Smooth muscle cell (in vitro differentiated cells): Measurements from ENCODE around the gene RPH3AL. TPM values are rescaled to one million over a fixed set of nuclear protein-coding genes. Genes with fewer than 3 reads are reported as not detected.

Source experiments
- DNase-seq: peaks from one replicate; lab custom pipeline; 2025; ENCODE audit not compliant: unreplicated experiment; lab: John Stamatoyannopoulos, UW
- H2AFZ ChIP-seq: fragments of 200-600 bp; sonication (generic); 2 replicates; pipeline ENCODE4 v1.6.0; 2016; ENCODE audit warnings: antibody characterized with exemption, low read depth, mild to moderate bottlenecking
- H3F3A ChIP-seq: fragments of 200-600 bp; sonication (generic); 2 replicates; pipeline ENCODE4 v1.6.0; 2017; ENCODE audit warnings: antibody characterized with exemption, low read depth
- H3K27ac ChIP-seq: fragments of 200-600 bp; sonication (generic); 2 replicates; pipeline ENCODE4 v1.5.1; 2016; ENCODE audit warnings: low read depth, mild to moderate bottlenecking
- H3K27me3 ChIP-seq: fragments of 200-600 bp; sonication (generic); 2 replicates; pipeline ENCODE4 v1.6.1; 2016; ENCODE audit warnings: low read depth, mild to moderate bottlenecking
- H3K36me3 ChIP-seq: fragments of 200-600 bp; sonication (generic); 2 replicates; pipeline ENCODE4 v1.5.1; 2016; ENCODE audit warnings: low read depth
- H3K4me1 ChIP-seq: fragments of 200-600 bp; sonication (generic); 2 replicates; pipeline ENCODE4 v1.5.1; 2016; ENCODE audit warnings: low read depth
- H3K4me2 ChIP-seq: fragments of 200-600 bp; sonication (generic); 2 replicates; pipeline ENCODE4 v1.6.0; 2016; ENCODE audit warnings: mild to moderate bottlenecking
- H3K4me3 ChIP-seq: fragments of 200-600 bp; sonication (generic); 2 replicates; pipeline ENCODE4 v1.5.1; 2016; ENCODE audit warnings: mild to moderate bottlenecking
- H3K79me2 ChIP-seq: fragments of 200-600 bp; sonication (generic); 2 replicates; pipeline ENCODE4 v1.6.0; 2016; ENCODE audit warnings: low read depth, mild to moderate bottlenecking
- H3K9ac ChIP-seq: fragments of 200-600 bp; sonication (generic); 2 replicates; pipeline ENCODE4 v1.6.0; 2016; ENCODE audit warnings: low read depth
- H3K9me3 ChIP-seq: fragments of 200-600 bp; sonication (generic); replicated peaks from 2 replicates; pipeline ENCODE4 v1.5.1; 2016; ENCODE audit warnings: low read depth
- H4K20me1 ChIP-seq: fragments of 200-600 bp; sonication (generic); 2 replicates; pipeline ENCODE4 v1.6.0; 2016; ENCODE audit warnings: low read depth
- WGBS: methylation state at CpG from one replicate; pipeline ENCODE4 v1.1.7; 2016; ENCODE audit warnings: low lambda C conversion rate; 5-methylcytosine and 5-hydroxymethylcytosine counted together
- polyA plus RNA-seq: library from polyadenylated mRNA; unstranded; fragments of >200 nt; fragmentation: Nextera tagmentation; extraction: Ambion mirVana; gene quantifications from 2 replicates; pipeline ENCODE4 v1.2.1, GENCODE V29; 2016
- total RNA-seq: library from RNA; depleted of rRNA; stranded (reverse); fragments of >200 nt; gene quantifications from 2 replicates; pipeline ENCODE4 v1.2.3, GENCODE V29; 2014
- TF ChIP-seq, protein P1 (sequence below): fragments of 200-600 bp; sonication (generic); IDR thresholded peaks from 2 replicates; pipeline ENCODE4 v1.5.1; 2017; ENCODE audit warnings: borderline replicate concordance, mild to moderate bottlenecking, antibody characterized with exemption; ENCODE audit not compliant: insufficient read depth, poor library complexity, severe bottlenecking

The RPH3AL gene
- total and polyA plus RNA-seq, 2 experiments from 2014 or later = 1.8 to 3.3 TPM

DNA sequence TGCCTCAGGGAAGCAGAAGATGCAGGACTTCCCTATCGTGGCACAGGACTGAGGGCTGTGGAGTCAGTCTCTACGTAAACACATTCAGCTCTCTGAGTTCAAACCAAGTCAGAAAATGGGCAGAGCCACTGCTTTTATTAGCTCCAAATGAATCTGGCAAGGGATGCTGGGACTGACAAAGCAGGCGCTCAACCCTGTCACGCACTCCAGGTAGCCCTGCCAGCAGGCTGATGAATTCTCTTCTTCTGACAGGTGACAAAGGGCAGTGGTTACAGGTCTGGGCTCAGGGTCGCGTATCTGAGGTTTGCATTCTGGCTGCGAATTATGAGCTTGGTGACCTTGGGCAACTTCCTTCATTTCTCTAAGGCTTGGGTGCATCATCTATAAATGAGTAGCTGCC, 9.4 kb downstream of the RPH3AL start:
- H4K20me1 ChIP-seq = no peaks in the 10 kb centered on the region
- H3K4me2 ChIP-seq = no peak overlapping the region
- no peak overlapping the region for H3K27ac ChIP-seq
- H3K9ac ChIP-seq = no peak overlapping the region
- H3K4me1 ChIP-seq = no peaks in the 10 kb centered on the region
- no peak for DNase-seq
- no peaks in the 10 kb centered on the region for H3K27me3 ChIP-seq
- H3F3A ChIP-seq = no peaks in the 10 kb centered on the region
- no peak overlapping the region for H2AFZ ChIP-seq
- 75% methylated on average over 7 of the region's 7 CpGs for WGBS
- TF ChIP-seq, protein P1, sequence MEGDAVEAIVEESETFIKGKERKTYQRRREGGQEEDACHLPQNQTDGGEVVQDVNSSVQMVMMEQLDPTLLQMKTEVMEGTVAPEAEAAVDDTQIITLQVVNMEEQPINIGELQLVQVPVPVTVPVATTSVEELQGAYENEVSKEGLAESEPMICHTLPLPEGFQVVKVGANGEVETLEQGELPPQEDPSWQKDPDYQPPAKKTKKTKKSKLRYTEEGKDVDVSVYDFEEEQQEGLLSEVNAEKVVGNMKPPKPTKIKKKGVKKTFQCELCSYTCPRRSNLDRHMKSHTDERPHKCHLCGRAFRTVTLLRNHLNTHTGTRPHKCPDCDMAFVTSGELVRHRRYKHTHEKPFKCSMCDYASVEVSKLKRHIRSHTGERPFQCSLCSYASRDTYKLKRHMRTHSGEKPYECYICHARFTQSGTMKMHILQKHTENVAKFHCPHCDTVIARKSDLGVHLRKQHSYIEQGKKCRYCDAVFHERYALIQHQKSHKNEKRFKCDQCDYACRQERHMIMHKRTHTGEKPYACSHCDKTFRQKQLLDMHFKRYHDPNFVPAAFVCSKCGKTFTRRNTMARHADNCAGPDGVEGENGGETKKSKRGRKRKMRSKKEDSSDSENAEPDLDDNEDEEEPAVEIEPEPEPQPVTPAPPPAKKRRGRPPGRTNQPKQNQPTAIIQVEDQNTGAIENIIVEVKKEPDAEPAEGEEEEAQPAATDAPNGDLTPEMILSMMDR = no peak
- no peaks in the 10 kb centered on the region for H3K79me2 ChIP-seq
- no peaks in the 10 kb centered on the region for H3K9me3 ChIP-seq
- no peak overlapping the region for H3K4me3 ChIP-seq
- no peaks in the 10 kb centered on the region for H3K36me3 ChIP-seq

DNA sequence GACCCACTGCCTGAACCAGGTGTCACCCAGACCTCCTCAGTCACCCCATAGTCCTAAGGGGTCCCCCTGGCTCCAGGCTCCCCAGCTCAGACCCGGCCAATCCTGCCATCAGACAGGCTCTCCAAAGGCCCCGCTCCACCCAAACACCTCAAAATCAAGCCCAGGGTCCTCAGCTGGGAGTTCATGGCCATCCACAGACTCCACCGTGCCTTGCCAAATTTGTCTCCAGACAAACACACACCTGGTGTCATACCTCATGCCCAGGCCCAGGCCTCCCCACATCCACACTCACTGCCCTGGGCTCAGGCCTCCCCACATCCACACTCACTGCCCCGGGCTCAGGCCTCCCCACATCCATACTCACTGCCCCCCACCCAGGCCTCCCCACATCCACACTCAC, 12.5 kb downstream of the RPH3AL start:
- H3K9me3 ChIP-seq = no peaks in the 10 kb centered on the region
- no peak for DNase-seq
- WGBS = 98% methylated on average over 4 of the region's 4 CpGs
- no peaks in the 10 kb centered on the region for H3K4me1 ChIP-seq
- TF ChIP-seq, protein P1 = no peak
- no peaks in the 10 kb centered on the region for H4K20me1 ChIP-seq
- H3K4me2 ChIP-seq = no peak overlapping the region
- no peak overlapping the region for H3K4me3 ChIP-seq
- H3K36me3 ChIP-seq = no peaks in the 10 kb centered on the region
- no peak overlapping the region for H2AFZ ChIP-seq
- no peak overlapping the region for H3K27ac ChIP-seq
- no peaks in the 10 kb centered on the region for H3F3A ChIP-seq
- H3K79me2 ChIP-seq = no peaks in the 10 kb centered on the region
- H3K9ac ChIP-seq = no peak overlapping the region
- H3K27me3 ChIP-seq = no peaks in the 10 kb centered on the region

DNA sequence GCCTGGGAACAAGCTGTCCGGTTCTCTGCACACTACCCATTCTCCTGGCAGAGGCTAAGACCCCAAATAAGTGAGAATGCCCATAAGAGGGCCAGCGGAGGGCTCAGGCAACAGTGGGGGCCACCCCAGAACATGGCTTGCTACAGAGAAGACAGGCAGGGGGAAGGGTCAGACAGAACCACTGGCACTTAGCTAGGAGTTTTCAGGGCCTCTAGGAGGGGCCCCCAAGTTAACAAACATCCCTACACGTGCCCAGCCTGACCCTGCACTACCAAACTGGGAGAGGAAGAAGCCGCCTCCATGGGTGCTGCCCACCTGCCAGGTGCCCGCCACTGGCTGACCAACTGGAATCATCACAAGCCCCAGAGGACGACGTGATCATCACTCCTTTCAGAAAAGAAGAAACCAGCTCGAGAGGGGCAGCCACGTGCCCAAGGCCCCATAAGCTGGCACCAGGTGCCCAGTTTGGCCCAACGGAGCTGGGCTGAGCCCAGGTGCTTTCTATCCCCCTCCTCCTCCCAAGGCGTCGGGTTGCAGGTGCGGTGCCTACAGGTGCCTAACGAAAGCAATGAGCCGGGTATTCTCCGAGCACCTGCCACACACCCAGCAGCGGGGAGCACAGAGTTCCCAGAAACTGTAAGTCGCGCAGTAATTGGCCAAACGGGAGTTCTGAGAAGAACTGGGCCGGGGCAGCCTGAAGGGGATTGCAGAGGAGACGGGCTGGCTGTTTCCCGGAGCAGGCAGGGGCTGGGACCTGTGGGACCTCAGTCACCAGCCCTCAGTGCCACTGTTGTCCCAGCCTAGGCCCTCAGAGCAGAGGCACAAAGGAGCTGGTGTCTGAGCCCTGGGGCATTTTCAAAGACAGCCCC, 13.2 kb downstream of the RPH3AL start:
- 90% methylated on average over 23 of the region's 23 CpGs for WGBS
- no peak overlapping the region for H2AFZ ChIP-seq
- H3K79me2 ChIP-seq = no peaks in the 10 kb centered on the region
- H3K4me1 ChIP-seq = no peaks in the 10 kb centered on the region
- no peaks in the 10 kb centered on the region for H3K36me3 ChIP-seq
- no peak overlapping the region for H3K9ac ChIP-seq
- H4K20me1 ChIP-seq = no peaks in the 10 kb centered on the region
- H3K27ac ChIP-seq = no peak overlapping the region
- no peaks in the 10 kb centered on the region for H3F3A ChIP-seq
- TF ChIP-seq, protein P1 = no peak
- H3K9me3 ChIP-seq = no peaks in the 10 kb centered on the region
- H3K27me3 ChIP-seq = no peaks in the 10 kb centered on the region
- no peak for DNase-seq
- no peak overlapping the region for H3K4me3 ChIP-seq
- no peak overlapping the region for H3K4me2 ChIP-seq
